Suprapubic skin (tissue), 3 donors: ENCODE measurements around the gene S100A7A.

ENCODE experiments used
- POLR2AphosphoS5 ChIP-seq, 3 donors: sonication (generic); formaldehyde crosslinking; IDR thresholded peaks; one replicate each; pipeline ENCODE4 v1.6.1; 2017; ENCODE audit warnings: antibody characterized with exemption in 3 of 3
- TF ChIP-seq, protein P1 (sequence below), 2 donors: fragments of 200-600 bp in 1 of 2; fragments of 450-650 bp in 1 of 2; sonication (generic) in 1 of 2; IDR thresholded peaks; one replicate each; pipeline ENCODE4 v1.5.1; 2016 to 2019; ENCODE audit warnings: antibody characterized with exemption in 2 of 2, mild to moderate bottlenecking in 1 of 2, moderate library complexity in 1 of 2

DNA sequence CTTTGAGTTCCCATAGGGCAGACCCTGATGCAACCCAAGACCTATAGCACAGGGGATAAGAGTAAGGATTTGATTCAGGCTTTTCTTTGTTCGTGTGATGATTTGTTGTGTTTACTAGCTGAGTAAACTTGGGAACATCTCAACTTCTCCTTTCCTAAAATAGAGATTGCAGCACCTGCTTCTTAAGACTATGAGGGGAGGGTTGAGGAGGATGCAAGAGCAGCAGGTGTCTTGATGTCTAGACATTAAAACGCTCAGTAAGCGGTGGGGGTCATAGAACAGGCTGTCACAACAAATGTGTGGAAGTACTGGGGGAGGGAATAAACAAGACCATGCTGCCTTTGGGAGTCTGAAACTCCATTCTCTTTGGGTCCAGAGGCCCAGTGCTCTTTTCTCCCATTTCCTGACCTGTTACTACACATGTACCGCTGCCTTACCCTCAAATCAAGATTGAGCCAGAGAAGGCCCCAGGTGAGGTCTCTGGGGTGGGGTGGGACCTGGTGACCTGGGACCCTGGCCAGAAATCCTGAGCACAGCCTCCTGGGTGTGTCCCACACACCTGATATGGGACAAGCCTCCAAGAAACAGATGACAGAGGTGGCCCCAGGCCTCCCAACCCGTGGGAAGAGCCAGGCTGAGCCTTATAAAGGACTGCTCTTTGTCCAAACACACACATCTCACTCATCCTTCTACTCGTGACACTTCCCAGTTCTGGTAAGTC lies at the start of gene S100A7A:
- TF ChIP-seq, protein P1, sequence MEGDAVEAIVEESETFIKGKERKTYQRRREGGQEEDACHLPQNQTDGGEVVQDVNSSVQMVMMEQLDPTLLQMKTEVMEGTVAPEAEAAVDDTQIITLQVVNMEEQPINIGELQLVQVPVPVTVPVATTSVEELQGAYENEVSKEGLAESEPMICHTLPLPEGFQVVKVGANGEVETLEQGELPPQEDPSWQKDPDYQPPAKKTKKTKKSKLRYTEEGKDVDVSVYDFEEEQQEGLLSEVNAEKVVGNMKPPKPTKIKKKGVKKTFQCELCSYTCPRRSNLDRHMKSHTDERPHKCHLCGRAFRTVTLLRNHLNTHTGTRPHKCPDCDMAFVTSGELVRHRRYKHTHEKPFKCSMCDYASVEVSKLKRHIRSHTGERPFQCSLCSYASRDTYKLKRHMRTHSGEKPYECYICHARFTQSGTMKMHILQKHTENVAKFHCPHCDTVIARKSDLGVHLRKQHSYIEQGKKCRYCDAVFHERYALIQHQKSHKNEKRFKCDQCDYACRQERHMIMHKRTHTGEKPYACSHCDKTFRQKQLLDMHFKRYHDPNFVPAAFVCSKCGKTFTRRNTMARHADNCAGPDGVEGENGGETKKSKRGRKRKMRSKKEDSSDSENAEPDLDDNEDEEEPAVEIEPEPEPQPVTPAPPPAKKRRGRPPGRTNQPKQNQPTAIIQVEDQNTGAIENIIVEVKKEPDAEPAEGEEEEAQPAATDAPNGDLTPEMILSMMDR (IDR thresholded peaks at IDR 0.05) = no peak
- no peak for TF ChIP-seq POLR2AphosphoS5 (IDR thresholded peaks at IDR 0.05)
